ENCODE measurements around the gene WNT9B.

Gene WNT9B

GRCh38 chr17:46853896-46854444, 2.6 kb downstream of the WNT9B start:
- DNase-seq (ENCODE audit: low read depth in 1 of 2, low spot score in 1 of 2) = no peak

- DNase-seq (ENCODE audit: low read depth in 1 of 2, low spot score in 1 of 2) = no peak
Measured at GRCh38 chr17:46854515-46854914, 3.1 kb downstream of the WNT9B start.

DNA sequence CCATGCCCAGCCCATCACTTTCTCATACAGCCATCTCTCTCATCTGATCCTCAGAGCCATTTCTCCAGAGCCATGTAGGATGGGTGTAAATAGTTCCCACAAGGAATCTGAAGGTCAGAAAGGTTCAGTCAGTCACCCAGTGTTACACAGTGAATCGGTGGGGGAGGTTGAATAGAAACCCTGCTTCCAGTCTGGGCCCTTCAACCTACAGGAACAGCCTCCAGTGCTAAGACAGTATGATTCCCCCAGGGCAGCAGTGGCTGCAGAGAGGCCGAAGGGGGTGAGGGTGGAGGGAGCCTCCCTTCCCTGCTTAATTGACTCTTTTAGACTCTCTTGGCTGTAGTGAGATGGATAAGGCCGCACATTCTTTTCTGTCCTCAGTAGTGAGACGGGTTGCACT, 3.6 kb downstream of the WNT9B start:
- no peak for DNase-seq (ENCODE audit: low read depth in 1 of 2, low spot score in 1 of 2)

DNA sequence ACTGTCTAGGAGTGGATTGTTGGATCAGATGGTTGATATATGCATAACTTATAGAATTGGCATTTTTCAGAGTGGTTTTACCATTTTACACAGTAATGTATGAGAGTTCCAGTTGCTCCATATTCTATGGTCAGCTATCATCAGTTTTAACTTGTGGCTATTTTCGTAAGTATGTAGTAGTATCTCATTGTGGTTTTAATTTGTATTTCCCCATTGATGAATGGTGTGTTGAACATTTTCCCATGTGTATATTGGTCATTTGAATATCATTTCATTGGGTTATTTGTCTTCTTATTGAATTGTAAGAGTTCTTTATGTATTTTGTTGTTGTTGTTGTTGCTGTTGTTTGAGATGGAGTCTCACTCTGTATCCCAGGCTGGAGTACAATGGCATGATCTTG, 6.2 kb downstream of the WNT9B start:
- no peak for DNase-seq (ENCODE audit: low read depth in 1 of 2, low spot score in 1 of 2)

DNA sequence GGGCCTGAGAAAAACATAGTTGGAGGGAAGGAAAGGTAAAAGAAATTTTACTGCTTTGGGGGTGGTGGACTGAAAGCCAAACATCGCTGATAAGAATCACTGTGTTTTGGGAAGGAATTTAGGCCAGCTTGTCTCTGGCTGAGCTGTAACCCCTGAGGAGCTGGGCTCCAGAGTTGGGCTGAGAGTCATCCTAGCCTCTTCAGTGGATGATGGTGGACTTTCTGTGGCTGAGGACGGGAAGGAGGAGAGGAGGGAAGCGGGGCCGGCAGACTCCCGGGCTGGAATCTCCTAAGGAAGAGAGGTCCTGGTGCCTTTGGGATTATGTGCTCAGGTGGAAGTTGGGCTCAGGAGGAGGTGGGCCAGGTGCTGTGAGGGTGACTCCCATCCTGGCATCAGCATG, 8.6 kb downstream of the WNT9B start:
- no peak for DNase-seq (ENCODE audit: low read depth in 1 of 2, low spot score in 1 of 2)

GRCh38 chr17:46862949-46863348, 11.6 kb downstream of the WNT9B start:
- DNase-seq (ENCODE audit: low read depth in 1 of 2, low spot score in 1 of 2) = no peak

GRCh38 chr17:46863383-46864121, 12.2 kb downstream of the WNT9B start:
- DNase-seq (ENCODE audit: low read depth in 1 of 2, low spot score in 1 of 2) = no peak

GRCh38 chr17:46865100-46865499, 13.7 kb downstream of the WNT9B start:
- DNase-seq (ENCODE audit: low read depth in 1 of 2, low spot score in 1 of 2) = no peak

DNA sequence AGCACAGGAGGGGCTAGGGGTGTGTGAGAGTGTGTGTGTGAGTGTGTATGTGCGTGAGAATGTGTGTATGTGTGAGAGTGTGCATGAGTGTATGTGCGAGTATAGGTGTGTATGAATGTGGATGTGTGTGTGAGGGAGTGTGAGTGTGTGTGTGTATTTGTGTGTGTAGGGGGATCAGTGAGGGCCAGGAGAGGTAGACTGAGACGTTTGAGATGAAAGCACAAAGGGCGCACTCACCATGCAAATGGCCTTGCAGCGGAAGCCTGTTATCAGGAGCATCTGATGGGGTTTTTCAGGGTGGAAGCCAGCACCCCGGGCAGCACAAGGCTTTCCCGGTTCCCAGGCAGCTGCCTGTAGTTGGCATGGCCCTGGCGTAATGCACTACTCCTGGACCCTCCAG, 14.9 kb downstream of the WNT9B start:
- no peak for DNase-seq (ENCODE audit: low read depth in 1 of 2, low spot score in 1 of 2)

DNA sequence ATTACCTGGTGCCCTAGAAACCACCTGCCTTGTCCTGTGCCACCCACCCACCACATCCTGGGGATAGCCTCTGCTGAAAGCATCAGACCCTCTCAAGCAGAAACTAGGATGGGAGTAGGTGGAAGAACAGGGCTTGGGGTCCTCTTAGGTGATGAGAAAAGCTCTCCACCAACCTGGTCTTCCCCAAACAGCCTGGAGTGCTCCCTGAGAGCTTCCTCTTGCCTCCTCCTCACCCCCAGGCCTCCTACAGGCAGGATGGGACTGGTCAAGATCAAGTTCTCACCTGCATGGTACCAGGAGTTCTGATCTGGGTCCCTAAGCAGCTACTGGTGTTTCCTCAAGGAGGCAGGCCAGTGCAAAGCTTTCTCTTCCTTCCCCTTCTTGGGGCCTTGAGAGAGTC, 15.4 kb downstream of the WNT9B start:
- no peak for DNase-seq (ENCODE audit: low read depth in 1 of 2, low spot score in 1 of 2)

- DNase-seq (ENCODE audit: low read depth in 1 of 2, low spot score in 1 of 2) = no peak
Measured at GRCh38 chr17:46868689-46869187, 17.4 kb downstream of the WNT9B start.

DNA sequence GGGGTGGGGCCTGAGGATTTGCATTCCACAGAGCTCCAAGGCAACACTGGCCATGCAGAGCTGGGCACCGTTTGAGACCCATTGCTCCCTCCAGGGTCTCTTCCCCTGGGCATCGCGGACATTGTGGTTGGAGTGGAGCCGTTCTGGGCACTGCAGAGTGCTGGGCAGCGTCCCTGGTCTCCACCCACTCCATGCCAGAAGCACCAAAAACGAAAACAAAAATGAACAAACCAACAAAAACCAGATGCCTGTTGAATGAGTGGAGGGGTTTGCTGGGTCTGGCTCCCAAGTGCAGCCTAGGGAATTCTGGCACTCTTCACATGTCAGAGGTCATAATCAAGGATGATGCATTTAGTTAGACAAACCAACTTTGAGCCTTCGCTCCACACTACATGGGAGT, 17.9 kb downstream of the WNT9B start:
- DNase-seq (ENCODE audit: low read depth in 1 of 2, low spot score in 1 of 2) = no peak

- no peak for DNase-seq (ENCODE audit: low read depth in 1 of 2, low spot score in 1 of 2)
Measured at GRCh38 chr17:46869975-46870803, 18.8 kb downstream of the WNT9B start.

DNA sequence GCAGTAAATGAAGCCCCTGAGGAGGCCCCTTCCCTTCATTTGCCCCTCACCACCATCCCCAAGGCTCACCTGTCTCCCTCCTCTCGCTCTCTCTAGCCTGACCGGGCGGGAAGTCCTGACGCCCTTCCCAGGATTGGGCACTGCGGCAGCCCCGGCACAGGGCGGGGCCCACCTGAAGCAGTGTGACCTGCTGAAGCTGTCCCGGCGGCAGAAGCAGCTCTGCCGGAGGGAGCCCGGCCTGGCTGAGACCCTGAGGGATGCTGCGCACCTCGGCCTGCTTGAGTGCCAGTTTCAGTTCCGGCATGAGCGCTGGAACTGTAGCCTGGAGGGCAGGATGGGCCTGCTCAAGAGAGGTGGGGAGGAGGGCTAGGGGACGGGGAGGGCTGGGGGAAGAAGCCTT, 21.0 kb downstream of the WNT9B start:
- DNase-seq (ENCODE audit: low read depth in 1 of 2, low spot score in 1 of 2) = no peak

DNA sequence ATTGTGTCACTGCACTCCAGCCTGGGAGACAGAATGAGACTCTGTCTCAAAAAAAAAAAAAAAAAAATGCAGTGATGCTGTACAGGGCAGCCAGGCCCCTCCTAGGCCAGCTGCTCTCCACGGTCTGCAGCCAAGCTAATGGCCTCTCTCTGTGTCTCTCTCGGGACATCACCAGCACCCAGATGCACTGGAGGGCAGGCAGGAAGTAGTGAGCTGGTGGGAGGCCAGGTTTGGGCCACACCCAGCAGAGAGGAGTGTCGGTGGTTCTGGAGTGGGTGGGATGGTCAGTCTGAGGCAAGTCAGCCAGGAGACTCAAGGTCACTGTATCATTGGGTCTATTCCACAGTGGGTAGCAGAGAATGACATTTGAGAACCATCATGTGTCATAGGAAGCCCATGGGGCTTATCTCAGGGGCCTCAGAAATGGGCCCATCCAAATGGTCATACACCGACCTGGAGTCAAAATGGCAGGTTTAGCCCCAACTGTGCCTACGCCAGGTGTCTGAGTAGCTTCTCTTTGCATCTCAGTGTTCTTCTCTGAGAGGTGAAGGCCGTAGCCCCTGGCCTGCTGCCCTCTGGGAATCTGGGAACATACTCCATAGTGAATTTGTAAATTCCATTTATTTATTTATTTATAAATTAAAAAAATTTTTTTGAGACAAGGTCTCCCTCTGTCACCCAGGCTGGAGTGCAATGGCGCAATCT, 22.7 kb downstream of the WNT9B start:
- no peak for DNase-seq (ENCODE audit: low read depth in 1 of 2, low spot score in 1 of 2)

GRCh38 chr17:46874906-46875305, 23.5 kb downstream of the WNT9B start:
- no peak for DNase-seq (ENCODE audit: low read depth in 1 of 2, low spot score in 1 of 2)

GRCh38 chr17:46875849-46876352, 24.5 kb downstream of the WNT9B start:
- DNase-seq (ENCODE audit: low read depth in 1 of 2, low spot score in 1 of 2) = no peak

DNA sequence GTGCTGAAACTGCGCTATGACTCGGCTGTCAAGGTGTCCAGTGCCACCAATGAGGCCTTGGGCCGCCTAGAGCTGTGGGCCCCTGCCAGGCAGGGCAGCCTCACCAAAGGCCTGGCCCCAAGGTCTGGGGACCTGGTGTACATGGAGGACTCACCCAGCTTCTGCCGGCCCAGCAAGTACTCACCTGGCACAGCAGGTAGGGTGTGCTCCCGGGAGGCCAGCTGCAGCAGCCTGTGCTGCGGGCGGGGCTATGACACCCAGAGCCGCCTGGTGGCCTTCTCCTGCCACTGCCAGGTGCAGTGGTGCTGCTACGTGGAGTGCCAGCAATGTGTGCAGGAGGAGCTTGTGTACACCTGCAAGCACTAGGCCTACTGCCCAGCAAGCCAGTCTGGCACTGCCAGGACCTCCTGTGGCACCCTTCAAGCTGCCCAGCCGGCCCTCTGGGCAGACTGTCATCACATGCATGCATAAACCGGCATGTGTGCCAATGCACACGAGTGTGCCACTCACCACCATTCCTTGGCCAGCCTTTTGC, 25.0 kb downstream of the WNT9B start:
- no peak for DNase-seq (ENCODE audit: low read depth in 1 of 2, low spot score in 1 of 2)

GRCh38 chr17:46876926-46877325, 25.5 kb downstream of the WNT9B start:
- DNase-seq (ENCODE audit: low read depth in 1 of 2, low spot score in 1 of 2) = no peak

DNA sequence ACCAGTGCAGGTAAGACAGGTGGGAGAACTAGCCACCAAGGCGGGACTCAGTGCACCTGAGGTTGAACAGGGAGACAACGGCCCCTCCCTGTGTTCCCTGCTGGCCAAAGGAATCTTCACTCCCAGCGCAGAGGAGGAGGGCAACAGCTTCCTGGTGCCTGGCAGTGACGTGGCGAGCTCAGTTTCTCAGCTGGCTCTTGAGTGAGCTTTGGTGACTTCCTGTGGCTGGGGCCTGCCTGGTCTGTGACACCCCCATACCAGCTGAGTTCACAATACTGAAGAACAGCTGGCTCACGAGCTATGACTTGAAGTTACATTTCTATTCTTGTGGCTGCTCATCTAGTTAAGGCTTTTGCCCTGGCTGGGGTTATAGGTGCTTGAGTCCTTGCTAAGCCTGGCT, 26.1 kb downstream of the WNT9B start:
- no peak for DNase-seq (ENCODE audit: low read depth in 1 of 2, low spot score in 1 of 2)

DNA sequence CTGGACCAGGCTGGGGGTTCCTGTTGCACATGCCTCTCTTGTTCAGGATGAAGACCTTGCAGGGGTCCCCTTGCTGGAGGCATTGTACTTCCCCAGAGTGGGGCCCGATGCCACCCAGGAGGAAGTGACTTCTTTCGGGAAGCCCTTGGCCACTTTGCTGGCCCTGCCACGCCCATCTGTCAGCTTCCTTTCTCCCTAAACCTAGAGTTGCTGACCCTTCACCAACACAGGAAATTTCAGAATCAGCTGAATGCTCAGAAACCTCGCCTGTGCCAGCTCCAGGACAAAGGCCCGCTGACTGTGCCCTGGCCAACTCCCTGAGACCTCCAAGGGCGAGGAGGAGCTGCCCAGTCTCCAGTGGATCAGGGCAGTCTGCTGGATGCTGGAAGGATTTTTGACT, 26.7 kb downstream of the WNT9B start:
- no peak for DNase-seq (ENCODE audit: low read depth in 1 of 2, low spot score in 1 of 2)

Data from stimulated activated CD4-positive, alpha-beta T cell treated with anti-CD3 and anti-CD28 coated beads, Interleukin-15, amount 100 ng/mL, for 1 hour (primary cell).